OCI-LY3 (cell line): ENCODE data around the gene ZNF621.

ENCODE experiments used
- CTCF ChIP-seq: fragments of 200-600, 300-600 bp; sonication (generic); IDR thresholded peaks from 2 replicates; pipeline ENCODE4 v1.5.1; 2014; ENCODE audit warnings: antibody characterized with exemption, low read length, low read depth
- EZH2phosphoT487 ChIP-seq: fragments of 200-600 bp; shearing (Covaris generic); IDR thresholded peaks from 2 replicates; pipeline ENCODE4 v1.6.1; 2018; ENCODE audit warnings: antibody characterized with exemption, mixed run types, low read depth

GRCh38 chr3:40518067-40518466 lies 6.7 kb upstream of the ZNF621 start:
- no peak for TF ChIP-seq CTCF
- TF ChIP-seq EZH2phosphoT487: no peak
